ENCODE measurements around the gene LCNL1.

The LCNL1 gene

DNA sequence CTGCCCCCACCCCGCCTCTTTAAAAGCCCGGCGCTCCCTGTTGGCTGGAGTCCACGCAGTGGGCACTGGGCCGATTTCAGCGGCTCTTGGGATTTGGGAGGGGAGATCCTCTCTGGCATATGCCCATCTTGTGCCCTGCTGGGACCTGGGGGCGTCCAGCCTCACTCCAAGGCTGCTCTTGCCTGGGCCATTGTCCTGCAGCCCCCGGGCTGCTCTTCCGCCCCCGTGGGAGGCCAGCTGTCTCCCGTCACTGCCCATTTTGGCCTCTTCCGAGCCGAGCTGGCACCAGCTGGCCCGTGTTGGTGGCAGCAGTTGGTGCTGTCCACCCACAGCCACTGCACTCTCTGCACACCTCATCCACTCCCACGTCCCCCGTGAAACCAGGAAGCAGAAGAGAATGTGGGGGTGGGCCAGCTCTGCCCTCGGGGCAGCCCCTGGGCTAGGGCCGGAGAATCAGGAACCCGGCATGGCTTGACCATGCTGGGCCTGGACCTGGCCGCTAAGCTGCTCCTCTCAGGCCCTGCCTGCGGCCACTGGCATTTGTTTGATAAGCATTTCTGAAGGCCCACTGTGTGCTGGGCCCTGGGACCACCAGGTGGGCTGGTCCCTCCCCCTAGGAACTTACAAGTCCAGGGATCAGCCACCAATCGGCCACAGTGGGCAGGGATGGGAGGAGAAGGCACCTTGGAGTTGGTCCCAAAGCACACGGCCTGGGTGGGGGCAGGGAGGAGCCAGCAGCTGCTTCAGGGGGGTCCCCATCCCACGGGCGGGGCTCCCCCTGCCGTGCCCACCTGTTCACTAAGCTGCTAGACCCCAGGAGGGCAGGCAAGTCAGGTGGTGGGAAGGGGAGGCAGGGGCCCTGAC, 35.5 kb upstream of the LCNL1 start:
- no peak for DNase-seq

GRCh38 chr9:136947955-136948510, 34.8 kb upstream of the LCNL1 start:
- DNase-seq, result no peak

GRCh38 chr9:136949239-136949816, 33.5 kb upstream of the LCNL1 start:
- no peak for DNase-seq

DNA sequence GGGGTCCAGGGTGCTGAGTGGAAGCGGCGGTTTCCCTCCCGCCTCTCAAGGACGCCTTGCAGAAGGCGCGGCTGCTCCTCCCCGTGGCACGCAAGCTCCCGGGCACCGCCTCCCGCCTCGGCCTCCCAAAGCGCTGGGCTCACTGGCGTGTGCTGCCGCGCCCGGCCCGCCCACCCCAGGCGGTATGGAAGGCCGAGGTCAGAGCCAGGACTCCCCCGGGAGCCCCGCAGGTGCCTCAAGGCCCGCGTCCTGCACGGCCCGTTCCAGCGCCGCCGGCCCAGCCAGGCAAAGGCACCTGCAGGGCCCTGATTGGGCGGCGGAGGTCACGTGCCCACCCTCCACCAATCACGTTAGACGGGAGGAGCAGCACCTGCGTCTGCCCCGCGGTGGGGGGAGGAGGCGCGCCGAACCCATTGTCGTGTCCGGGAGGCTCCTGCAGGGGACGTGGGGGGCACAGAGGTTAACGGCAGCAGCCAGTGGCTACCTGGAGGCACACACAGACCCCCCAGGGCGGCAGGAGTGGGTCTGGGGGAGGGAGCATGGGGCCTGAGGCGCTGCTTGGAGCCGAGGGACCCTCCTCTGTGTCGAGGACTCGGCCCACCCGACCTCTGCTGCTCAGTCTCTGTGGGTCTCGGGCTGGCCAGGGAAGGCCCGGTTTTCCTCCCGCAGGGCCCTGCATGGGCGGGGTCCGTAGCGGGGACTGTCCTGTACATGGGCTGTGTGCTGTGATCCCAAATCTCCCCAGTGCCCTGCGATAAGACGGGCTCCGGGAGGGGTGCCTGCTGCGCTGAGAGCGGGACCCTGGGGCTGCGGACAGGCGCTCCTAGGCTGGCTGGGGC, 32.8 kb upstream of the LCNL1 start:
- peak; percentile 41 for DNase-seq

- DNase-seq, result no peak
Observed at GRCh38 chr9:136950656-136951276, 32.0 kb upstream of the LCNL1 start.

GRCh38 chr9:136951541-136952320, 31.1 kb upstream of the LCNL1 start, which contains the start of gene LCN12:
TSS of gene LCN12 (plus strand) at chr9:136952273. CDS start at chr9:136952328, 55 bp downstream.
- DNase-seq, result no peak

DNA sequence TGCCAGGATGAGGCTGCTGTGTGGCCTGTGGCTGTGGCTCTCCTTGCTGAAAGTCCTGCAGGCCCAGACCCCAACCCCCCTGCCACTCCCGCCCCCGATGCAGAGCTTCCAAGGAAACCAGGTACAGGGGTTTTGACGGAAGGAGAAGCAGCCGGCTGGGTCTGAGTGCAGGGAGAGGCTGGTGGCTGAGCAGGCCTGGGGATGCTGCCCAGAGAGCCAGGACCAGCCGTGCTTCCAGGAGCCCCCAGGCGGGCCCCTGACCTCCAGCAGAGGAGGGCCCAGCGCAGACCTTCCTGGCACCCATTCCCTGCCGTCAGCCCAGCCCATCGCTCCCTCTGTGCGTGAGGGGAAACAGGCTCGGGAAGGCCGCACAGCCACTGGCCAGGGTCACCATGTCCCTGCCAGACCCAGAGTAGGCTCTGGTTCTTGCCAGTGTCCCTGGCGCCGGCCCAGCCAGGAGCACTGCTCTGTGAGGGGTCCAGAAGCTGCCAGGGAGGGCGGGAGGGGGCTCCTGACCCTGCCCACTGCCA, 30.4 kb upstream of the LCNL1 start:
- DNase-seq, result no peak

- no peak for DNase-seq
Observed at GRCh38 chr9:136952876-136953770, 29.7 kb upstream of the LCNL1 start.

- DNase-seq, result no peak
Observed at GRCh38 chr9:136953771-136954269, 29.0 kb upstream of the LCNL1 start.

- DNase-seq, result no peak
Observed at GRCh38 chr9:136954270-136955083, 28.3 kb upstream of the LCNL1 start.

DNA sequence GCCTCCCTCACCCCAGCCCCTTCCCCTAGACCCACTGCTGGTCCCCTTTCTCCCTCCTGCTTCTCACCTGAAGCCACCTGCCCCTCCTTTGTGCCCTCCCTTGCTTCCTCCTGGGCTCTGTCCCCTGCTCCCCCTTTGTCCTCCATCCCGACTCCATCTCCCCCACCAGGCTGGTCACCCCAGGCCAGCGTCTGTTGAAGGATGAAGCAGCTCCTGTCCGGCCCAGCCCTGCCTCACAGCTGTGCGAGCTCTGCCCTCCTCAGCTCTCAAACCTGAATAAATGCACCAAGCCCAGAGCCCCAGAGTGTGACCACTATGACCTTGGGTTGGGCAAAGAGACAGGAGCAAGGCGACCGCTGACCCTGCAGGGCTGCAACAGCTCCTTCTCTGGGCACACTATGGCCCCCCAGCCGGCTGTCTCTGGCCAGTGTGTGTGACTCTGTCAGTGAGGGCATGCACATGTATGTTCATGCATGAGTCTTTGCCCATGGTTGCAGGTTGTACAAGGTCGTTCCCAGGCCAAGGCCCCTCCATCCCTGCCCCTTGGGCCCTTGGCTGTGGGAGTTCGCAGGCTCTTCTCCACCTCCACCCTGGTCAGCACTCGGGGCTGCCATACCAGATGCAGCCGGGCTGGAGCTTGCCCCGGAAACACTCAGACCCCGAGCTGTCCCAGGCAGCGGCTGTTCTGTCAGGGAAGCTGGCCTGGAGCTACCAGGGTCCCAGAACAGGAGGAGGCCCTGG, 27.4 kb upstream of the LCNL1 start:
- no peak for DNase-seq

DNA sequence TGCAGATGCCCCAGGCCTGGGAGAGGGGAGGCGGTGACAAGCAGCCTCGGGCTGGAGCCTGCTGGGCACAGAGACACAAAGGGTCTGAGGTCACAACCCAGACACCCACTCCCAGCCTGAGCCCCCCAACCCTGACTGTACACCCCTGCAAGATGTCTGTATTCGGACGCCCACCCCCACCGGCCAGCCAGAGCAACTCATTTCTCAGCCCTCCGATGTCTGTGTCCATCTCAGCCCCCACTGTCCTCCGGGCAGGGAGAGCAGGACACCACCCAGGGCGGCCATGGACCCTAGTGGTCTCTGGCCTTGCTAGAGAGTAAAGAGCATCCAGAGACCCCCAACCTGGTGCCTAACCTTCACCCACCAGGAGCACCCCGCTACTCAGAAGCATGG, 26.9 kb upstream of the LCNL1 start:
- no peak for DNase-seq

- DNase-seq, result no peak
Observed at GRCh38 chr9:136956604-136957003, 26.2 kb upstream of the LCNL1 start.

DNA sequence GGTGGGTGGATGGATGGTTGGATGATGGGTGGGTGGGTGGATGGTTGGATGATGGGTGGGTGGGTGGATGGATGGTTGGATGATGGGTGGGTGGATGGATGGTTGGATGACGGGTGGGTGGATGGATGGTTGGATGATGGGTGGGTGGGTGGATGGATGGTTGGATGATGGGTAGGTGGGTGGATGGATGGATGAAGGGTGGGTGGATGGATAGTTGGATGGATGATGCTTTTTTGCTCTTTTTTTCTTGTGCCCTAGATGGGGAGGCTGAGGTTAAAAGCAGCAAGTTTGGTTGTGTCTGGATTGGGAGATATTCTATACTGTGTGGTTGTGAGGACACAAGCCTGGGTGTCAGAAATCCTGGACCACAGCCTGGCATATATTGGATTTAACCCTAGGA, 25.3 kb upstream of the LCNL1 start:
- no peak for DNase-seq

DNA sequence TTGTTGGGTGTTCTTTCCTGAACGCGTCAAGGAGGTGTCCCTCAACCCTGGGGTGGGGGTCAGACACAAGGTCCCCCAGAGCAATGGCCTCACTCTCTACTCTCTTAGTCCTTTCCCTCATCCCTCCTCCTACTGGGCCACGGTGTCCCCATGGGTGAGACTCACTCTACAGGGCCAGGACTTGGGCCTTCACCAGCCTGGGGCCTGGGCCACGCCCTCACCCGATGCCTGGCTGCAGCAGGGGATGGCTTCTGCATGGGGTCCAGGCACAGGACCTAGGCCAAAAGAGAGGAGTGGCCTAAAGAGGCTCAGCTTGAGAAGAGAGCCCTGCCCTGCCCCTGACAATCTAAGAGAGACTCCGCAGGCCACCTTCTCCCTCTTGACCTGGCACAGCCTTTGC, 24.9 kb upstream of the LCNL1 start:
- DNase-seq, result no peak

DNA sequence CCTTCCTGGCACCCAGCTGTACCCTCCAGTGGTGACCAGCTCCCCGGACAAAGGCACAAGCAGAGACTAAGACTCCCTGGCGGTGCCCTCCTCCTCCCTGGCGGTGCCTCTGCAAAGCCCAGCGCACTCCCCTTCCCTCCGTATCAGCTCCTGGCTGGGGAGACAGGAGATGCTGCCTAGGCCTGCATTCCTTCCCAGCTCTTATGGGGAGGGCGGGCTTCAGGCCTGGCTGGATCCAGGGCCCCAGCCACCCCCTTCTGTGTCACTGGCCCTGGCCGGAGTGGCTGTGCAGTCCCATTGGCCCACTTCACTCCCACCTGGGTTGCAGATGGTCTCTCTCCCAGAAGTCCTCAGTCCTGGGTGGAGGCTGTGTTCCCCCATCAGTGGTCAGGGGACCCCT, 24.3 kb upstream of the LCNL1 start:
- no peak for DNase-seq

DNA sequence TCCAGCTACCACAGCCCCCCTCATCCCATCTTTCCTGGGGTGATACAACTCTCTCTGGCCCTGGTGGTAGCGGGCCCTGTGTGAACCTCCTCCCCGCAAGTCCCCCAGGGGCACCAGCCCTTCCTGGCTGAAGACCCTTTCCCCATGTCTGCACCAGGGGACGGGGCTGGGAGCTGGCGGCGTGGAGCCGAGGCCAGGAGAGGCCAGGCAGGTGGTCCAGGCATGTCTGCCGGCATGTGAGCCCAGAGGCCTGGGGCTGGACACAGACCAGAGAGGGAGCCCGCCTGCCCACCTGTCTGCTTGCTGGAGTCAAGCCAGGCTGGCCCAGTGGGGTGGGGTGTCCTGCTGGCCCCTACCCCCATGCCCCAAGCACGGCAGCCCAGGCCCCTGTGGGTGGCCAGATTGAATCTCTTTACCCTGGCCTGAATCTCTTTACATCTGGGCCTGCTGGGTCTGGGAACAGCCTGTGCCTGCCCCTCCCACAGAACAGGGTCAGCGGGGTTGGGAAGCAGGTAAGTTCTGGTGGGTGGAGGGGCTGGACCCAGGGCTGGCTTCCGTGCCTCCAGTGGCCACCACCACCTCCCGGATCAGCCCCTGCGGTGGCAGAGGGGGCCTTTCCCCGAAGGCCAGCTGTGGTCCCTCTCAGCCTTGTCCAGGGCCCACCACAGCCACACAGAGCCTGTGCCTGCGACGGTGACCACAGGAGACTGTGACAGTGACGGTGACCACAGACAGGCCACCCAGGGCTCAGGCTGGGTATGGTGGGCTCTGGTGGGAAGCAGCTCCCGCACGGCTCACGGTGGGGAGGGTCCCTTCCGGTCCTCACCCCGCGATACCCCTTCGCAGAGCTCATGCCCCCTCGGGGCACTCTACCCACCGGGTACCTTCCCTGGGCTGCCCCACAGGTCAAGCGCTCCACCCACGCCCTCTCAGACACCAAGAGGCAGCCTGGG, 23.6 kb upstream of the LCNL1 start:
- no peak for DNase-seq

Measured in DMS 273 treated with DMSO at 0.1 percent for 48 hours (cell line).